ENCODE data around the gene HEATR5B.

GRCh38 chr2:37132914-37133313, 48.7 kb upstream of the HEATR5B start:
- TF ChIP-seq POLR2A (IDR thresholded peaks at IDR 0.05) (no peak), CTCF (IDR thresholded peaks at IDR 0.05) (no peak)

All from lower leg skin (tissue), 3 donors.